Left renal pelvis (tissue), 4 donors: ENCODE data around the gene ADGRF3. TPM values are rescaled to one million over a fixed set of nuclear protein-coding genes. Genes with fewer than 3 reads are reported as not detected.
"Not testable (repeated sequence)": the region's sequence is repeated elsewhere in the genome, so short reads cannot be mapped to it uniquely, and the experiment has no call there.

Source experiments
- DNase-seq, 4 donors: peaks; one replicate each; pipeline ENCODE4 v3.0.0-alpha.2; 2013; ENCODE audit warnings: low read depth in 4 of 4, low spot score in 3 of 4
- polyA plus RNA-seq, 4 donors: library from polyadenylated mRNA; unstranded; fragments of 120-200 nt; gene quantifications; one replicate each; pipeline ENCODE4 v1.2.1, GENCODE V29; 2013; ENCODE audit not compliant: insufficient read length in 4 of 4

ADGRF3 gene
- polyA plus RNA-seq, 4 donors = 0.61 to 2.9 (median 2.3) TPM

- no peak for DNase-seq
Observed at GRCh38 chr2:26285931-26286330, 60.7 kb downstream of the ADGRF3 start.

- no peak for DNase-seq
Observed at GRCh38 chr2:26284132-26284531, 62.5 kb downstream of the ADGRF3 start.

GRCh38 chr2:26283606-26284005 is 63.0 kb downstream of the ADGRF3 start:
- no peak for DNase-seq

- no peak for DNase-seq
Observed at GRCh38 chr2:26281226-26281625, 65.4 kb downstream of the ADGRF3 start.

- DNase-seq = no peak
Observed at GRCh38 chr2:26279886-26280285, 66.7 kb downstream of the ADGRF3 start.

- DNase-seq = no peak
Observed at GRCh38 chr2:26276484-26277227, 69.9 kb downstream of the ADGRF3 start.

GRCh38 chr2:26274058-26274613 is 72.5 kb downstream of the ADGRF3 start:
- peak in 1 of 4 donors; percentile 3 for DNase-seq

GRCh38 chr2:26273501-26273900 is 73.1 kb downstream of the ADGRF3 start:
- no peak for DNase-seq

GRCh38 chr2:26270373-26270772 is 76.2 kb downstream of the ADGRF3 start:
- DNase-seq = no peak

GRCh38 chr2:26269571-26270158 is 76.9 kb downstream of the ADGRF3 start:
- no peak for DNase-seq

- not testable (repeated sequence) for DNase-seq
Observed at GRCh38 chr2:26268670-26269385, 77.8 kb downstream of the ADGRF3 start.

GRCh38 chr2:26268213-26268612 is 78.4 kb downstream of the ADGRF3 start:
- DNase-seq = no peak

GRCh38 chr2:26258836-26259235 is 87.8 kb downstream of the ADGRF3 start:
- DNase-seq = not testable (repeated sequence)

Other genes starting within 250 kb of the ADGRF3 start
- gene GAREM2, start 173.7 kb downstream of the ADGRF3 start, polyA plus RNA-seq = 1 to 10 TPM; 6.0 to 8.7 (median 6.6) TPM
- gene HADHA, start 102.2 kb downstream of the ADGRF3 start, polyA plus RNA-seq = 100 to 1,000 TPM; 165 to 244 (median 205) TPM
- gene HADHB, start 101.8 kb downstream of the ADGRF3 start, polyA plus RNA-seq = 100 to 1,000 TPM; 114 to 175 (median 167) TPM
- 10 to 100 TPM; 11.5 to 26.7 (median 24.3) TPM for gene SELENOI, start 646 bp downstream of the ADGRF3 start, polyA plus RNA-seq
- 1 to 10 TPM in 3 of 4 donors, under 1 TPM in 1; 0.29 to 3.6 (median 3.3) TPM for gene DRC1, start 55.1 kb upstream of the ADGRF3 start, polyA plus RNA-seq
- under 1 TPM; 0.09 to 0.32 (median 0.20) TPM for gene OTOF, start 131.3 kb upstream of the ADGRF3 start, polyA plus RNA-seq